Vagina (tissue), 2 donors: Measurements from ENCODE around the gene PTPN5. TPM values are rescaled to one million over a fixed set of nuclear protein-coding genes. Genes with fewer than 3 reads are reported as not detected.

Experiments
- DNase-seq, 2 donors: peaks; one replicate each; pipeline ENCODE4 v3.0.0-alpha.2; 2017; ENCODE audit errors: extremely low spot score in 2 of 2
- H3K27ac ChIP-seq: fragments of 200-600 bp; sonication (generic); one replicate; pipeline ENCODE4 v1.5.1; 2019
- H3K27me3 ChIP-seq: fragments of 200-600 bp; sonication (generic); one replicate; pipeline ENCODE4 v1.5.1; 2019
- H3K36me3 ChIP-seq, 2 donors: fragments of 200-600 bp; sonication (generic); one replicate each; pipeline ENCODE4 v1.5.1; 2017 to 2019
- H3K4me1 ChIP-seq: fragments of 200-600 bp; sonication (generic); one replicate; pipeline ENCODE4 v1.5.1; 2019
- H3K4me3 ChIP-seq, 2 donors: fragments of 200-600 bp; sonication (generic); 1 replicate in 1 of 2; 2 replicates in 1 of 2; pipeline ENCODE4 v1.5.1; 2016 to 2019
- H3K9me3 ChIP-seq: fragments of 200-600 bp; sonication (generic); one replicate; pipeline ENCODE4 v1.5.1; 2019
- POLR2A ChIP-seq, 2 donors: fragments of 450-650 bp; IDR thresholded peaks; one replicate each; pipeline ENCODE4 v1.6.1; 2017; ENCODE audit warnings: antibody characterized with exemption in 2 of 2, mild to moderate bottlenecking in 2 of 2, moderate library complexity in 2 of 2
- POLR2AphosphoS5 ChIP-seq, 2 donors: sonication (generic); formaldehyde crosslinking; IDR thresholded peaks; one replicate each; pipeline ENCODE4 v1.9.0; 2017; ENCODE audit warnings: antibody characterized with exemption in 2 of 2, mild to moderate bottlenecking in 2 of 2, low read depth in 1 of 2; ENCODE audit not compliant: insufficient read depth in 1 of 2
- intact Hi-C: fragments of 100-400 bp; cut with DNase I; formaldehyde crosslinking; loops from one replicate; pipeline ENCODE4 v1.15.1; 2023
- total RNA-seq: library from RNA; depleted of rRNA; stranded (reverse); fragments of >200 nt; gene quantifications from one replicate; pipeline ENCODE4 v1.2.3, GENCODE V29; 2016
- TF ChIP-seq, protein P1 (sequence below), 3 experiments: fragments of 450-650 bp in 2 of 3; fragments of 200-600 bp in 1 of 3; sonication (generic) in 1 of 3; IDR thresholded peaks; one replicate each; pipeline ENCODE4 v1.5.1; 2017 to 2019; ENCODE audit warnings: antibody characterized with exemption in 3 of 3, mild to moderate bottlenecking in 2 of 3, moderate library complexity in 2 of 3

Gene PTPN5
- total RNA-seq, 1 donor from 2014 or later = 0.49 TPM

- Histone ChIP-seq H3K36me3 (no peaks in the 10 kb centered on the region), H3K9me3 (no peaks in the 10 kb centered on the region), H3K27me3 (no peaks in the 10 kb centered on the region), H3K27ac (no peak overlapping the region), H3K4me3 (no peak overlapping the region), H3K4me1 (no peaks in the 10 kb centered on the region)
- no peak for DNase-seq
- intact Hi-C loops = loop anchor here (10.0 kb wide), 1 partner anchor 622 kb away; no protein-coding TSS in a partner anchor
- TF ChIP-seq POLR2A (IDR thresholded peaks at IDR 0.05) (no peak), POLR2AphosphoS5 (IDR thresholded peaks at IDR 0.05; ENCODE audit: insufficient read depth in 1 of 2, low read depth in 1 of 2) (no peak)
- TF ChIP-seq, protein P1, sequence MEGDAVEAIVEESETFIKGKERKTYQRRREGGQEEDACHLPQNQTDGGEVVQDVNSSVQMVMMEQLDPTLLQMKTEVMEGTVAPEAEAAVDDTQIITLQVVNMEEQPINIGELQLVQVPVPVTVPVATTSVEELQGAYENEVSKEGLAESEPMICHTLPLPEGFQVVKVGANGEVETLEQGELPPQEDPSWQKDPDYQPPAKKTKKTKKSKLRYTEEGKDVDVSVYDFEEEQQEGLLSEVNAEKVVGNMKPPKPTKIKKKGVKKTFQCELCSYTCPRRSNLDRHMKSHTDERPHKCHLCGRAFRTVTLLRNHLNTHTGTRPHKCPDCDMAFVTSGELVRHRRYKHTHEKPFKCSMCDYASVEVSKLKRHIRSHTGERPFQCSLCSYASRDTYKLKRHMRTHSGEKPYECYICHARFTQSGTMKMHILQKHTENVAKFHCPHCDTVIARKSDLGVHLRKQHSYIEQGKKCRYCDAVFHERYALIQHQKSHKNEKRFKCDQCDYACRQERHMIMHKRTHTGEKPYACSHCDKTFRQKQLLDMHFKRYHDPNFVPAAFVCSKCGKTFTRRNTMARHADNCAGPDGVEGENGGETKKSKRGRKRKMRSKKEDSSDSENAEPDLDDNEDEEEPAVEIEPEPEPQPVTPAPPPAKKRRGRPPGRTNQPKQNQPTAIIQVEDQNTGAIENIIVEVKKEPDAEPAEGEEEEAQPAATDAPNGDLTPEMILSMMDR (IDR thresholded peaks at IDR 0.05) = no peak
Observed at GRCh38 chr11:18736590-18737148, 54.9 kb downstream of the PTPN5 start.

DNA sequence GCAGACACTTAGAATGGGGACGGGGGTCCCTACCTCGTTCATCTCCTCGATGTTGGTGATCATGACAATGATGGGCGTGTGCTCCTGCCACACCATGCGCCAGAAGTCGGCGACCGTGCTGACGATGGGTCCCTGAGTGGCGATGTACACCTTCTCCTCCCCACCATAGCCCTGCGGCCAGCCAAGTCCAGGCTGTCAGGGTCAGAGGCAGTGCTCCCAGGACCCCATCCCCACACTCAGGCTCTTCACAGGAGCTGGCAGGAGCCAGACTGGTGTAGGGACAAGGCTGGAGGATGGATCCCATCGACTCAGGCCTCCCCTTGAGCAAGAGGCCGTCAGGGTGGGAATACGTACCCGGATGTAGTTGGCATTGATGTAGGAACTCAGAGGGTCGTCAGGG lies 58.4 kb downstream of the PTPN5 start:
- Histone ChIP-seq H3K36me3 (no peaks in the 10 kb centered on the region), H3K27me3 (no peaks in the 10 kb centered on the region), H3K27ac (no peak overlapping the region), H3K4me3 (no peak overlapping the region), H3K4me1 (no peaks in the 10 kb centered on the region), H3K9me3 (no peaks in the 10 kb centered on the region)
- intact Hi-C loops = loop anchor here (10.0 kb wide), 1 partner anchor 618 kb away; no protein-coding TSS in a partner anchor
- TF ChIP-seq, protein P1 (IDR thresholded peaks at IDR 0.05) = no peak
- no peak for DNase-seq

DNA sequence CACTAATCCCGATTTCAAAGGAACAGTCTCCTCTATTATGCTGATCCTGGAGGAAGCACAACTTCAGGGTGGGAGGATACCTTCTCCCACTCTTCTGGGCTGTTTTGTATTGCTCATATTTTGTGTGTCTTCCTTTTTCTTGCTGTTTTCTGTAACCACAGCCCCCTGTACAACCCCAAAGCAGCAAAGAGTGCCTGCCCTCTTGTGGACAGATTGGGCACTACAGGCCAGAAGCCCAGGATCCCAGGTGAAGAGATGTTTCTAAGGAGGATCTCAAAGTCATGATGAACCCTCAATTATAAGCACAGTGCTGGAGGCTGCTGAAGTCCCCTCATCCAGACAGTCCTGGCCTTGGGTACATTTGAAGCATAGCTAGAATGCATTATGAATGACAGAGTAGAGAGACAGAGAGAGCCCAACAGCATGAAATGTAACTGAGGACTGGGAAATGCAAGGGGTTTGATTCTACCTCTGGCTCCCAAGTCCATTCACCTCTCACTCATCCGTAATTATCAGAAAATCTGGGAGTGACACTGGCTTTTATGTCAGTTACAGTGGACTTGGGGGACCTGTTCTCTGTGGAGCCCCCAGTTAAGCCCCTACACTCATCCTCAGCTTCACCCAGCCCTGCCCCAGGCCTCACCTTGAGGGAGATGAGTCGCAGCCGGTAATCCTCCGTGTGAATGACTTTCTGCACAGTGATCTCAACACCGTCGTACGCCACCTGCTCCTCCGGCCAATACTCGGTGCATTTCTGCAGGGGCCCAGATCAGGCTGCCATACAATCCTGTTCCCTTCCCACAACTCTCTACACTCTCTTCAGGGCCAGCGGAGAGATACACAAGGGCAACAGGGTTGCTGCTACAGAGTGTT lies 59.4 kb downstream of the PTPN5 start:
- no peak for TF ChIP-seq POLR2AphosphoS5 (IDR thresholded peaks at IDR 0.05; ENCODE audit: insufficient read depth in 1 of 2, low read depth in 1 of 2)
- TF ChIP-seq, protein P1 (IDR thresholded peaks at IDR 0.05) = peak; percentile 79 to 90 (median 84)
- H3K9me3 ChIP-seq = no peaks in the 10 kb centered on the region
- no peaks in the 10 kb centered on the region for H3K27me3 ChIP-seq
- no peaks in the 10 kb centered on the region for H3K4me1 ChIP-seq
- no peaks in the 10 kb centered on the region for H3K36me3 ChIP-seq
- DNase-seq = no peak
- H3K27ac ChIP-seq = no peak overlapping the region
- no peak overlapping the region for H3K4me3 ChIP-seq
- intact Hi-C loops = loop anchor here (10.0 kb wide), 1 partner anchor 617 kb away; no protein-coding TSS in a partner anchor

- Histone ChIP-seq H3K4me1 (no peaks in the 10 kb centered on the region), H3K27ac (no peak overlapping the region), H3K9me3 (no peaks in the 10 kb centered on the region), H3K36me3 (no peaks in the 10 kb centered on the region), H3K4me3 (no peak overlapping the region), H3K27me3 (no peaks in the 10 kb centered on the region)
- TF ChIP-seq, protein P1 (IDR thresholded peaks at IDR 0.05) = no peak
- no peak for TF ChIP-seq POLR2A (IDR thresholded peaks at IDR 0.05)
- no peak for TF ChIP-seq POLR2AphosphoS5 (IDR thresholded peaks at IDR 0.05; ENCODE audit: insufficient read depth in 1 of 2, low read depth in 1 of 2)
- intact Hi-C loops = loop anchor here (10.0 kb wide), 1 partner anchor 617 kb away; no protein-coding TSS in a partner anchor
- no peak for DNase-seq
Observed at GRCh38 chr11:18731441-18731840, 60.2 kb downstream of the PTPN5 start.

DNA sequence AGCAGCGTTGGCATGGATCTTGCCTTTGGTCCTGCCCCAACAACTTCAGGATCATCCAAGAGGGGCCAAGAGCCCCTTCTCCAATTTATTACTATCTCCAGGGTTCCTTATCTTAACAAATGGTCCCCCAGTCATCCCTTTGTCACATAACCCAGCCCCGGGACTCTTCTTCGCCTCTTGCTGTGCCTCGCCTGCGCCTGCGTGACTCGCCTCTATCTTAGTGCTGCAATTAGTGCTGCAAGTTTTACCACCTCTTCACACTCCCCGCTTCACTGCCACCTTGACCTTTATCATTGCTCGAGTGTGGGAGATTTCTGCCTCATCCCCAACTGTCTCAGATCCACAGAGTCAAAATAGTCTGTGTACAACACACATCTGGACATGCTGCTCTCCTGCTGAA lies 61.6 kb downstream of the PTPN5 start:
- no peak for DNase-seq
- Histone ChIP-seq H3K27ac (no peak overlapping the region), H3K36me3 (no peaks in the 10 kb centered on the region), H3K4me1 (no peaks in the 10 kb centered on the region), H3K4me3 (no peak overlapping the region), H3K27me3 (no peaks in the 10 kb centered on the region), H3K9me3 (no peaks in the 10 kb centered on the region)
- no peak for TF ChIP-seq POLR2AphosphoS5 (IDR thresholded peaks at IDR 0.05; ENCODE audit: insufficient read depth in 1 of 2, low read depth in 1 of 2)
- intact Hi-C loops = loop anchor here (10.0 kb wide), 1 partner anchor 615 kb away; no protein-coding TSS in a partner anchor
